IMR-90 (cell line): ENCODE results near the gene DMD. TPM values are rescaled to one million over a fixed set of nuclear protein-coding genes. Genes with fewer than 3 reads are reported as not detected.
"Not testable (repeated sequence)": the region's sequence is repeated elsewhere in the genome, so short reads cannot be mapped to it uniquely, and the experiment has no call there.

Experiments used
- ATAC-seq: fragments of 200-7000 bp; cut with Tn5 transposase; 2 replicates; pipeline ENCODE4 v1.9.1; 2020; ENCODE audit warnings: low read depth, mild to moderate bottlenecking, moderate library complexity
- BruUV-seq: library from RNA; stranded (reverse); fragments of 400-500 nt; replicated peaks from 2 replicates; lab custom pipeline; 2021; lab: Mats Ljungman, UMichigan
- CTCF ChIA-PET: fragments of 300-600 bp; formaldehyde crosslinking; extraction: SDS; loops from one replicate; lab custom pipeline; 2021; ENCODE audit warnings: antibody characterized with exemption; lab: Yijun Ruan, JAX
- POLR2A ChIA-PET: fragments of 300-600 bp; sonication (Branson Sonifier 250); formaldehyde crosslinking; loops from one replicate; lab custom pipeline; 2022; ENCODE audit warnings: antibody characterized with exemption; ENCODE audit not compliant: unreplicated experiment; lab: Charles Lee
- DNase-seq: peaks from one replicate; pipeline ENCODE4 v3.0.0; 2013
- H2AFZ ChIP-seq: replicated peaks from 2 replicates; pipeline ENCODE3; 2013; ENCODE audit warnings: low read length, mild to moderate bottlenecking; ENCODE audit not compliant: poor library complexity
- H2AK5ac ChIP-seq: 2 replicates; pipeline ENCODE4 v1.6.1; 2013; ENCODE audit warnings: low read depth, low read length, inconsistent platforms
- H2AK9ac ChIP-seq: replicated peaks from 2 replicates; pipeline ENCODE3; 2013; ENCODE audit warnings: mild to moderate bottlenecking, low read depth, low read length, moderate library complexity; ENCODE audit not compliant: poor library complexity
- H2BK120ac ChIP-seq: 2 replicates; pipeline ENCODE4 v1.6.1; 2013; ENCODE audit warnings: low read depth, low read length, inconsistent platforms
- H2BK15ac ChIP-seq: 3 replicates; pipeline ENCODE4 v1.6.1; 2013; ENCODE audit warnings: low read depth, low read length, inconsistent platforms
- H2BK20ac ChIP-seq: 2 replicates; pipeline ENCODE4 v1.6.1; 2013; ENCODE audit warnings: low read depth, mild to moderate bottlenecking, inconsistent platforms, low read length, moderate library complexity
- H2BK5ac ChIP-seq: 2 replicates; pipeline ENCODE4 v1.6.1; 2013; ENCODE audit warnings: mild to moderate bottlenecking, low read depth, low read length, inconsistent platforms; ENCODE audit not compliant: poor library complexity, severe bottlenecking
- H3K14ac ChIP-seq: replicated peaks from 2 replicates; pipeline ENCODE4 v1.6.1; 2013; ENCODE audit warnings: low read depth, low read length, inconsistent platforms
- H3K18ac ChIP-seq: 2 replicates; pipeline ENCODE4 v1.6.1; 2013; ENCODE audit warnings: low read depth, low read length, control low read depth
- H3K23ac ChIP-seq: 2 replicates; pipeline ENCODE4 v1.6.1; 2013; ENCODE audit warnings: low read depth, low read length, inconsistent platforms
- H3K27ac ChIP-seq: 2 replicates; pipeline ENCODE4 v1.5.1; 2013; ENCODE audit warnings: mild to moderate bottlenecking, control low read depth, low read length; ENCODE audit not compliant: insufficient read depth
- H3K27me3 ChIP-seq: 2 replicates; pipeline ENCODE4 v1.6.1; 2013; ENCODE audit warnings: low read length; ENCODE audit not compliant: control insufficient read depth, insufficient read depth
- H3K36me3 ChIP-seq: 2 replicates; pipeline ENCODE4 v1.6.1; 2013; ENCODE audit warnings: low read length, mixed read lengths; ENCODE audit not compliant: control insufficient read depth, insufficient read depth
- H3K4ac ChIP-seq: 2 replicates; pipeline ENCODE4 v1.6.1; 2013; ENCODE audit warnings: low read depth, low read length, inconsistent platforms
- H3K4me1 ChIP-seq: 2 replicates; pipeline ENCODE4 v1.6.1; 2013; ENCODE audit warnings: low read length, mixed read lengths; ENCODE audit not compliant: control insufficient read depth, insufficient read depth
- H3K4me2 ChIP-seq: 2 replicates; pipeline ENCODE4 v1.6.1; 2013; ENCODE audit warnings: low read depth, mild to moderate bottlenecking, control low read depth, low read length, moderate library complexity
- H3K4me3 ChIP-seq: 2 replicates; pipeline ENCODE4 v1.5.1; 2013; ENCODE audit warnings: low read depth, mild to moderate bottlenecking, control low read depth, low read length, moderate library complexity; ENCODE audit not compliant: insufficient read depth
- H3K56ac ChIP-seq: 2 replicates; pipeline ENCODE4 v1.6.1; 2013; ENCODE audit warnings: low read length, inconsistent platforms; ENCODE audit not compliant: insufficient read depth; ENCODE audit errors: extremely low read depth
- H3K79me1 ChIP-seq, 2 experiments: 2 replicates each; pipeline ENCODE4 v1.6.1; 2013; ENCODE audit warnings: low read length in 2 of 2, inconsistent platforms in 1 of 2, low read depth in 1 of 2
- H3K9ac ChIP-seq: 2 replicates; pipeline ENCODE4 v1.6.1; 2013; ENCODE audit warnings: low read depth, low read length, control low read depth
- H3K9me1 ChIP-seq: 2 replicates; pipeline ENCODE4 v1.6.1; 2013; ENCODE audit warnings: low read length, inconsistent platforms; ENCODE audit not compliant: insufficient read depth
- H3K9me3 ChIP-seq: 2 replicates; pipeline ENCODE4 v1.6.1; 2013; ENCODE audit warnings: low read length; ENCODE audit not compliant: control insufficient read depth, insufficient read depth
- H4K20me1 ChIP-seq: 2 replicates; pipeline ENCODE4 v1.6.1; 2013; ENCODE audit warnings: low read length, inconsistent platforms; ENCODE audit not compliant: insufficient read depth
- H4K5ac ChIP-seq: 2 replicates; pipeline ENCODE4 v1.6.1; 2013; ENCODE audit warnings: mild to moderate bottlenecking, low read depth, low read length, control low read depth
- H4K8ac ChIP-seq, 2 experiments: 2 replicates each; pipeline ENCODE4 v1.6.1; 2013; ENCODE audit warnings: low read depth in 2 of 2, low read length in 2 of 2, control low read depth in 1 of 2, inconsistent platforms in 1 of 2
- H4K91ac ChIP-seq: 2 replicates; pipeline ENCODE4 v1.6.1; 2013; ENCODE audit warnings: low read depth, low read length, inconsistent platforms; ENCODE audit not compliant: insufficient read depth
- WGBS, 2 experiments: methylation state at CpG; one replicate each; pipeline versions ENCODE4 v1.1.5 to v1.1.7; 2013; ENCODE audit warnings: missing lambda C conversion rate in 2 of 2; ENCODE audit not compliant: insufficient read length in 1 of 2; ENCODE audit errors: extremely low coverage in 2 of 2; 5-methylcytosine and 5-hydroxymethylcytosine counted together
- dilution Hi-C: fragments of 300-500 bp; cut with HindIII; formaldehyde crosslinking; loops from one replicate; pipeline ENCODE4 v1.14.3; 2018; ENCODE audit warnings: low sequenced_read_pairs; ENCODE audit not compliant: unreplicated experiment
- in situ Hi-C: fragments of 300-500 bp; cut with MboI; formaldehyde crosslinking; loops from 3 replicates; pipeline ENCODE4 v1.14.3; 2019; ENCODE audit warnings: low sequenced_read_pairs, inconsistent platforms, mixed read lengths
- intact Hi-C: fragments of 100-400 bp; cut with micrococcal nuclease; formaldehyde crosslinking; loops from 2 replicates; pipeline ENCODE4 v1.10.0; 2022
- polyA plus RNA-seq, 3 experiments: library from polyadenylated mRNA; depleted of rRNA; stranded (reverse); fragments of >200 nt; gene quantifications; 2 replicates each; pipeline ENCODE4 v1.2.3, GENCODE V29; 2012; ENCODE audit warnings: low replicate concordance in 1 of 3
- total RNA-seq: library from RNA; depleted of rRNA; stranded (reverse); fragments of >200 nt; gene quantifications from 2 replicates; pipeline ENCODE4 v1.2.3, GENCODE V29; 2012
- TF ChIP-seq, protein P1 (sequence below): conservative IDR thresholded peaks from 2 replicates; pipeline ENCODE4 v1.5.1; 2012; ENCODE audit warnings: mild to moderate bottlenecking, low read depth, low read length, improper control_type of control experiment

Gene DMD
- total and polyA plus RNA-seq, 2 of the 4 experiments (the other 2 are of a cell fraction): 6.6 to 11.8 TPM

DNA sequence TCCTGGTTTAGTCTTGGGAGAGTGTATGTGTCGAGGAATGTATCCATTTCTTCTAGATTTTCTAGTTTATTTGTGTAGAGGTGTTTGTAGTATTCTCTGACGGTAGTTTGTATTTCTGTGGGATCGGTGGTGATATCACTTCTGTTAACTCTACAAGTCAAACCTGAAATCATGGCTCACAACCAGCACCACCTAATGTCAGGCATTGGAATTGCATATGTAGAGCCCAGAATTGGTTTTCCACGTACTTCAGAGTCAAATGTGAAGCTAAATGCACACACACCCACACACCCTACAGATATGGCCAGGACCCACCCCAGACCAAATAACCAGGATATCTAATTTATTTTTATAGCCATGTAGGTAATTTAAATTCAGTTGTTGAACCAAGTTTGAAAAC lies 964.7 kb downstream of the DMD start:
- H2BK5ac ChIP-seq, H3K27ac ChIP-seq, dilution Hi-C loops, H3K4me1 ChIP-seq, DNase-seq, H3K56ac ChIP-seq, ATAC-seq, H3K23ac ChIP-seq, BruUV-seq, H2BK120ac ChIP-seq, H2AK5ac ChIP-seq, H3K18ac ChIP-seq, H3K36me3 ChIP-seq, POLR2A ChIA-PET, H3K14ac ChIP-seq, H2BK15ac ChIP-seq, H3K79me1 ChIP-seq, H3K4ac ChIP-seq, H3K4me2 ChIP-seq, H4K5ac ChIP-seq, H3K9me1 ChIP-seq, in situ Hi-C loops, H3K9me3 ChIP-seq, intact Hi-C loops, H3K4me3 ChIP-seq, H3K27me3 ChIP-seq, H4K8ac ChIP-seq, H2AK9ac ChIP-seq, H4K20me1 ChIP-seq, H2AFZ ChIP-seq, H2BK20ac ChIP-seq, H3K9ac ChIP-seq, H4K91ac ChIP-seq: not testable (repeated sequence)
- TF ChIP-seq, protein P1, sequence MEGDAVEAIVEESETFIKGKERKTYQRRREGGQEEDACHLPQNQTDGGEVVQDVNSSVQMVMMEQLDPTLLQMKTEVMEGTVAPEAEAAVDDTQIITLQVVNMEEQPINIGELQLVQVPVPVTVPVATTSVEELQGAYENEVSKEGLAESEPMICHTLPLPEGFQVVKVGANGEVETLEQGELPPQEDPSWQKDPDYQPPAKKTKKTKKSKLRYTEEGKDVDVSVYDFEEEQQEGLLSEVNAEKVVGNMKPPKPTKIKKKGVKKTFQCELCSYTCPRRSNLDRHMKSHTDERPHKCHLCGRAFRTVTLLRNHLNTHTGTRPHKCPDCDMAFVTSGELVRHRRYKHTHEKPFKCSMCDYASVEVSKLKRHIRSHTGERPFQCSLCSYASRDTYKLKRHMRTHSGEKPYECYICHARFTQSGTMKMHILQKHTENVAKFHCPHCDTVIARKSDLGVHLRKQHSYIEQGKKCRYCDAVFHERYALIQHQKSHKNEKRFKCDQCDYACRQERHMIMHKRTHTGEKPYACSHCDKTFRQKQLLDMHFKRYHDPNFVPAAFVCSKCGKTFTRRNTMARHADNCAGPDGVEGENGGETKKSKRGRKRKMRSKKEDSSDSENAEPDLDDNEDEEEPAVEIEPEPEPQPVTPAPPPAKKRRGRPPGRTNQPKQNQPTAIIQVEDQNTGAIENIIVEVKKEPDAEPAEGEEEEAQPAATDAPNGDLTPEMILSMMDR: 0 out of 2 replicates have a peak, but pooled peaks have one; percentile 11
- no CpG with 5 or more reads among the region's 4 CpGs for WGBS, 2 experiments
- CTCF ChIA-PET: interaction anchor here (0.5 kb wide), 1 partner anchor 1695 kb away, joined by 4 read pairs; no protein-coding TSS in a partner anchor
